H1 (cell line): Measurements from ENCODE around the gene OR2A12. TPM values are rescaled to one million over a fixed set of nuclear protein-coding genes. Genes with fewer than 3 reads are reported as not detected.

ENCODE experiments used
- CTCF ChIA-PET: fragments of 300-600 bp; sonication (Branson Sonifier 250); formaldehyde crosslinking; loops from one replicate; lab custom pipeline; 2021; ENCODE audit not compliant: partially characterized antibody; lab: Charles Lee
- POLR2A ChIA-PET: fragments of 300-600 bp; sonication (Branson Sonifier 250); formaldehyde crosslinking; loops from one replicate; lab custom pipeline; 2021; ENCODE audit warnings: inconsistent platforms; ENCODE audit not compliant: partially characterized antibody; lab: Charles Lee
- DNase-seq, 2 experiments: peaks; one replicate each; pipeline versions ENCODE4 v3.0.0 to v3.0.0-alpha.2; 2010 to 2022; ENCODE audit warnings: low spot score in 2 of 2, low read depth in 1 of 2, mixed read lengths in 1 of 2
- FAIRE-seq: peaks from 2 replicates; lab custom pipeline; 2011; peaks lifted over from hg19 to GRCh38; lab: Jason Lieb, UNC
- H2AFZ ChIP-seq: 2 replicates; pipeline ENCODE4 v1.8.1; 2012; ENCODE audit warnings: low read length, inconsistent platforms
- H2AK5ac ChIP-seq: 2 replicates; pipeline ENCODE4 v1.6.1; 2013; ENCODE audit warnings: low read depth, low read length
- H2BK120ac ChIP-seq: replicated peaks from 2 replicates; pipeline ENCODE3; 2013; ENCODE audit warnings: low read depth, low read length, inconsistent platforms
- H2BK12ac ChIP-seq: 2 replicates; pipeline ENCODE4 v1.6.1; 2013; ENCODE audit warnings: low read depth, low read length
- H2BK15ac ChIP-seq: 2 replicates; pipeline ENCODE4 v1.6.1; 2013; ENCODE audit warnings: low read length
- H2BK20ac ChIP-seq: 2 replicates; pipeline ENCODE4 v1.6.1; 2013; ENCODE audit warnings: low read length
- H2BK5ac ChIP-seq: 2 replicates; pipeline ENCODE4 v1.6.1; 2013; ENCODE audit warnings: low read depth, low read length
- H3K14ac ChIP-seq: 2 replicates; pipeline ENCODE4 v1.6.1; 2013; ENCODE audit warnings: inconsistent platforms; ENCODE audit not compliant: insufficient read length
- H3K18ac ChIP-seq: 2 replicates; pipeline ENCODE4 v1.6.1; 2013; ENCODE audit warnings: low read length; ENCODE audit errors: extremely low read depth
- H3K23ac ChIP-seq: 2 replicates; pipeline ENCODE4 v1.6.1; 2013; ENCODE audit warnings: inconsistent platforms; ENCODE audit not compliant: insufficient read length
- H3K23me2 ChIP-seq: 2 replicates; pipeline ENCODE4 v1.6.1; 2013; ENCODE audit warnings: low read depth, low read length
- H3K27ac ChIP-seq: 2 replicates; pipeline ENCODE4 v1.6.1; 2011; ENCODE audit warnings: low read depth, low read length, inconsistent platforms
- H3K27me3 ChIP-seq, 4 experiments: replicated peaks in 1 of 4; 1 replicate in 1 of 4; 2 replicates in 3 of 4; pipeline versions ENCODE4 v1.6.1 to v1.8.1; 2011 to 2013; ENCODE audit warnings: low read length in 3 of 4, mild to moderate bottlenecking in 3 of 4, inconsistent platforms in 2 of 4, mixed read lengths in 2 of 4, moderate library complexity in 1 of 4; ENCODE audit not compliant: control insufficient read depth in 3 of 4, insufficient read depth in 3 of 4; ENCODE audit errors: extremely low read depth in 1 of 4
- H3K36me3 ChIP-seq, 4 experiments: 2 replicates each; pipeline versions ENCODE4 v1.6.1 to v1.8.1; 2011 to 2013; ENCODE audit warnings: mild to moderate bottlenecking in 4 of 4, low read length in 3 of 4, moderate library complexity in 2 of 4, control low read depth in 1 of 4, inconsistent platforms in 1 of 4; ENCODE audit not compliant: insufficient read depth in 4 of 4, control insufficient read depth in 2 of 4
- H3K4ac ChIP-seq: replicated peaks from 2 replicates; pipeline ENCODE3; 2013; ENCODE audit warnings: low read length, low read depth, mixed read lengths, inconsistent platforms; ENCODE audit not compliant: insufficient read length
- H3K4me1 ChIP-seq, 4 experiments: replicated peaks in 1 of 4; 1 replicate in 1 of 4; 2 replicates in 3 of 4; pipeline versions ENCODE4 v1.6.1 to v1.8.1; 2011 to 2013; ENCODE audit warnings: low read length in 3 of 4, inconsistent platforms in 2 of 4, mixed read lengths in 1 of 4; ENCODE audit not compliant: insufficient read depth in 4 of 4, control insufficient read depth in 3 of 4
- H3K4me2 ChIP-seq, 2 experiments: 2 replicates each; pipeline versions ENCODE4 v1.6.1 to v1.8.1; 2011 to 2013; ENCODE audit warnings: low read depth in 2 of 2, low read length in 2 of 2, control low read depth in 1 of 2, inconsistent platforms in 1 of 2, mild to moderate bottlenecking in 1 of 2; ENCODE audit not compliant: insufficient read depth in 1 of 2
- H3K4me3 ChIP-seq, 4 experiments: fragments of 200-600, 300-600 bp in 1 of 4; sonication (generic), shearing (Covaris generic), sonication (Bioruptor Twin) in 1 of 4; 2 replicates each; pipeline versions ENCODE4 v1.5.1 to v1.8.1; 2011 to 2016; ENCODE audit warnings: low read length in 4 of 4, low read depth in 3 of 4, control low read depth in 2 of 4, inconsistent platforms in 2 of 4, mild to moderate bottlenecking in 2 of 4, mixed read lengths in 1 of 4, moderate library complexity in 1 of 4; ENCODE audit not compliant: insufficient read depth in 2 of 4; ENCODE audit errors: extremely low read depth in 1 of 4
- H3K56ac ChIP-seq: replicated peaks from 2 replicates; pipeline ENCODE3; 2013; ENCODE audit warnings: low read depth, mild to moderate bottlenecking, mixed read lengths, low read length, inconsistent platforms; ENCODE audit not compliant: insufficient read length
- H3K79me1 ChIP-seq: 2 replicates; pipeline ENCODE4 v1.6.1; 2013; ENCODE audit warnings: low read depth, low read length, control low read depth
- H3K79me2 ChIP-seq, 2 experiments: 2 replicates each; pipeline versions ENCODE4 v1.6.1 to v1.8.1; 2012 to 2013; ENCODE audit warnings: low read length in 2 of 2, mild to moderate bottlenecking in 2 of 2, inconsistent platforms in 1 of 2; ENCODE audit not compliant: insufficient read depth in 2 of 2, control insufficient read depth in 1 of 2
- H3K9ac ChIP-seq, 4 experiments: replicated peaks in 1 of 4; 1 replicate in 1 of 4; 2 replicates in 3 of 4; pipeline versions ENCODE4 v1.6.1 to v1.8.1; 2011 to 2013; ENCODE audit warnings: low read depth in 3 of 4, low read length in 3 of 4, control low read depth in 2 of 4, mild to moderate bottlenecking in 2 of 4, moderate library complexity in 2 of 4, inconsistent platforms in 1 of 4; ENCODE audit errors: extremely low read depth in 1 of 4
- H3K9me3 ChIP-seq, 2 experiments: 2 replicates each; pipeline versions ENCODE4 v1.6.1 to v1.8.1; 2012 to 2013; ENCODE audit warnings: mild to moderate bottlenecking in 2 of 2, moderate library complexity in 2 of 2, control low read depth in 1 of 2, inconsistent platforms in 1 of 2, low read depth in 1 of 2, low read length in 1 of 2, mixed read lengths in 1 of 2; ENCODE audit not compliant: insufficient read depth in 2 of 2
- H4K20me1 ChIP-seq, 2 experiments: replicated peaks in 1 of 2; 2 replicates each; pipeline versions ENCODE3 to v1.8.1; 2011 to 2013; ENCODE audit warnings: inconsistent platforms in 2 of 2, low read length in 2 of 2, mild to moderate bottlenecking in 1 of 2; ENCODE audit not compliant: insufficient read depth in 2 of 2, control insufficient read depth in 1 of 2
- H4K5ac ChIP-seq: 2 replicates; pipeline ENCODE4 v1.6.1; 2013; ENCODE audit warnings: low read length, low read depth, mixed read lengths, inconsistent platforms; ENCODE audit not compliant: insufficient read length
- H4K8ac ChIP-seq: 2 replicates; pipeline ENCODE4 v1.8.0; 2013; ENCODE audit warnings: mild to moderate bottlenecking, moderate library complexity, low read length, inconsistent platforms; ENCODE audit not compliant: insufficient read depth; ENCODE audit errors: extremely low read depth
- H4K91ac ChIP-seq: replicated peaks from 2 replicates; pipeline ENCODE3; 2013; ENCODE audit warnings: low read length, mixed read lengths, inconsistent platforms; ENCODE audit not compliant: insufficient read length
- RAD21 ChIP-seq, 2 experiments: IDR thresholded peaks in 1 of 2; conservative IDR thresholded peaks in 1 of 2; 2 replicates each; pipeline ENCODE4 v1.6.1; 2011; ENCODE audit warnings: low read depth in 2 of 2, low read length in 2 of 2, improper control_type of control experiment in 1 of 2, inconsistent platforms in 1 of 2, mild to moderate bottlenecking in 1 of 2, moderate library complexity in 1 of 2
- RNF2 ChIP-seq: fragments of 200-900, 300-1000 bp; sonication (generic); IDR thresholded peaks from 2 replicates; pipeline ENCODE4 v1.7.1; 2016; ENCODE audit warnings: borderline replicate concordance, low read depth, mild to moderate bottlenecking, antibody characterized with exemption, low read length; ENCODE audit not compliant: poor library complexity, severe bottlenecking; ENCODE audit errors: missing control alignments
- TEAD4 ChIP-seq: IDR thresholded peaks from 2 replicates; pipeline ENCODE4 v1.6.1; 2012; ENCODE audit warnings: low read depth, low read length, inconsistent platforms, mixed read lengths
- WGBS, 2 experiments: shearing (Covaris generic) in 1 of 2; methylation state at CpG; one replicate each; pipeline versions ENCODE4 v1.1.6 to v1.1.7; 2013 to 2015; ENCODE audit warnings: low lambda C conversion rate in 2 of 2, mixed read lengths in 2 of 2, inconsistent platforms in 1 of 2, low coverage in 1 of 2, missing lambda C conversion rate in 1 of 2; ENCODE audit not compliant: insufficient replicate concordance in 2 of 2, insufficient coverage in 1 of 2, insufficient read length in 1 of 2; ENCODE audit errors: extremely low coverage in 1 of 2, missing lambda C conversion rate in 1 of 2; 5-methylcytosine and 5-hydroxymethylcytosine counted together
- polyA plus RNA-seq, 7 experiments: library from polyadenylated mRNA; depleted of rRNA in 3 of 7; stranded (reverse) in 5 of 7; unstranded in 2 of 7; fragments of >200 nt in 5 of 7; fragments of 200-250 nt in 2 of 7; gene quantifications; 1 replicate in 5 of 7; 2 replicates in 1 of 7; 4 replicates in 1 of 7; pipeline versions ENCODE4 v1.2.1 to v1.2.3, GENCODE V29; 2011 to 2013; ENCODE audit warnings: missing spikeins in 2 of 7, mixed read lengths in 2 of 7
- total RNA-seq: library from RNA; stranded (reverse); fragmentation: NEBNext Ultra II Directional; extraction: Animal tissue kit (Norgen Biotek cat#: 25700); gene quantifications from 2 replicates; pipeline ENCODE4 v1.2.1, GENCODE V29; 2021
- TF ChIP-seq, protein P1 (sequence below), 3 experiments: IDR thresholded peaks; 1 replicate in 2 of 3; 2 replicates in 1 of 3; pipeline versions ENCODE4 v1.5.1 to v1.6.1; 2011; ENCODE audit warnings: low read length in 3 of 3, mild to moderate bottlenecking in 3 of 3, inconsistent platforms in 2 of 3, low read depth in 1 of 3, moderate library complexity in 1 of 3; ENCODE audit not compliant: insufficient read depth in 1 of 3; ENCODE audit errors: control extremely low read depth in 1 of 3

OR2A12 gene
- total and polyA plus RNA-seq, 2 of the 8 experiments (the other 6 are each of a cell fraction or from before 2014, with no cell fraction given) = not detected

GRCh38 chr7:144118341-144118740 lies 32.3 kb downstream of the OR2A12 start:
- no peak overlapping the region for H3K4me2 ChIP-seq
- H3K23ac ChIP-seq = no peak overlapping the region
- WGBS, 2 experiments = 91% methylated on average over 8 of the region's 8 CpGs; no CpG with 5 or more reads in 1 of the 2 experiments
- H4K20me1 ChIP-seq = no peaks in the 10 kb centered on the region
- H3K79me2 ChIP-seq = no peaks in the 10 kb centered on the region
- no peak overlapping the region for H2BK15ac ChIP-seq
- no peak overlapping the region for H3K18ac ChIP-seq
- H3K4me1 ChIP-seq = no peaks in the 10 kb centered on the region
- H3K56ac ChIP-seq = no peak overlapping the region
- H4K8ac ChIP-seq = no peak overlapping the region
- no peak overlapping the region for H3K9ac ChIP-seq
- H3K27ac ChIP-seq = no peak overlapping the region
- no peaks in the 10 kb centered on the region for H3K23me2 ChIP-seq
- DNase-seq (no peak), FAIRE-seq (no peak)
- H2BK20ac ChIP-seq = no peak overlapping the region
- no peak overlapping the region for H2BK12ac ChIP-seq
- 0 out of 4 replicates have a peak, but pooled peaks cover 0 to 4% of the 10 kb centered on the region in 2 experiments for H3K9me3 ChIP-seq
- H2AFZ ChIP-seq = no peak overlapping the region
- no peak overlapping the region for H3K4ac ChIP-seq
- ChIA-PET POLR2A (no interaction called here), CTCF (interaction anchor here (0.9 kb wide), 1 partner anchor 10 kb away, joined by 3 read pairs; no protein-coding TSS in a partner anchor)
- no peak overlapping the region for H2AK5ac ChIP-seq
- H3K79me1 ChIP-seq = no peaks in the 10 kb centered on the region
- H2BK5ac ChIP-seq = no peak overlapping the region
- H2BK120ac ChIP-seq = no peak overlapping the region
- no peak overlapping the region for H4K91ac ChIP-seq
- no peak overlapping the region for H4K5ac ChIP-seq
- no peak overlapping the region for H3K4me3 ChIP-seq
- TF ChIP-seq, protein P1, sequence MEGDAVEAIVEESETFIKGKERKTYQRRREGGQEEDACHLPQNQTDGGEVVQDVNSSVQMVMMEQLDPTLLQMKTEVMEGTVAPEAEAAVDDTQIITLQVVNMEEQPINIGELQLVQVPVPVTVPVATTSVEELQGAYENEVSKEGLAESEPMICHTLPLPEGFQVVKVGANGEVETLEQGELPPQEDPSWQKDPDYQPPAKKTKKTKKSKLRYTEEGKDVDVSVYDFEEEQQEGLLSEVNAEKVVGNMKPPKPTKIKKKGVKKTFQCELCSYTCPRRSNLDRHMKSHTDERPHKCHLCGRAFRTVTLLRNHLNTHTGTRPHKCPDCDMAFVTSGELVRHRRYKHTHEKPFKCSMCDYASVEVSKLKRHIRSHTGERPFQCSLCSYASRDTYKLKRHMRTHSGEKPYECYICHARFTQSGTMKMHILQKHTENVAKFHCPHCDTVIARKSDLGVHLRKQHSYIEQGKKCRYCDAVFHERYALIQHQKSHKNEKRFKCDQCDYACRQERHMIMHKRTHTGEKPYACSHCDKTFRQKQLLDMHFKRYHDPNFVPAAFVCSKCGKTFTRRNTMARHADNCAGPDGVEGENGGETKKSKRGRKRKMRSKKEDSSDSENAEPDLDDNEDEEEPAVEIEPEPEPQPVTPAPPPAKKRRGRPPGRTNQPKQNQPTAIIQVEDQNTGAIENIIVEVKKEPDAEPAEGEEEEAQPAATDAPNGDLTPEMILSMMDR (IDR thresholded peaks at IDR 0.05; ENCODE audit: control extremely low read depth in 1 of 3, insufficient read depth in 1 of 3, low read depth in 1 of 3, low read length in 3 of 3) = peak in 1 of 3 experiments; percentile 27; a peak in 1 of 4 replicates
- TF ChIP-seq RAD21 (IDR thresholded peaks at IDR 0.05 in 1 of 2, conservative IDR thresholded peaks at IDR 0.05 in 1 of 2; ENCODE audit: low read depth in 2 of 2, low read length in 2 of 2) = 0 out of 4 replicates have a peak, but pooled peaks of 1 of the 2 experiments have one; percentile 9
- TF ChIP-seq TEAD4 = 0 out of 2 replicates have a peak, but pooled peaks have one; percentile 21
- no peak for TF ChIP-seq RNF2
- no peaks in the 10 kb centered on the region for H3K36me3 ChIP-seq
- H3K27me3 ChIP-seq = no peaks in the 10 kb centered on the region
- H3K14ac ChIP-seq = no peak overlapping the region
